GM21717 (cell line): ENCODE measurements around the gene GRIK4.

ENCODE experiments used
- ATAC-seq: cut with Tn5 transposase; IDR thresholded peaks from one replicate; pipeline ENCODE4 v1.9.1; 2021; ENCODE audit warnings: mild to moderate bottlenecking, moderate library complexity; ENCODE audit not compliant: unreplicated experiment

GRIK4 gene

DNA sequence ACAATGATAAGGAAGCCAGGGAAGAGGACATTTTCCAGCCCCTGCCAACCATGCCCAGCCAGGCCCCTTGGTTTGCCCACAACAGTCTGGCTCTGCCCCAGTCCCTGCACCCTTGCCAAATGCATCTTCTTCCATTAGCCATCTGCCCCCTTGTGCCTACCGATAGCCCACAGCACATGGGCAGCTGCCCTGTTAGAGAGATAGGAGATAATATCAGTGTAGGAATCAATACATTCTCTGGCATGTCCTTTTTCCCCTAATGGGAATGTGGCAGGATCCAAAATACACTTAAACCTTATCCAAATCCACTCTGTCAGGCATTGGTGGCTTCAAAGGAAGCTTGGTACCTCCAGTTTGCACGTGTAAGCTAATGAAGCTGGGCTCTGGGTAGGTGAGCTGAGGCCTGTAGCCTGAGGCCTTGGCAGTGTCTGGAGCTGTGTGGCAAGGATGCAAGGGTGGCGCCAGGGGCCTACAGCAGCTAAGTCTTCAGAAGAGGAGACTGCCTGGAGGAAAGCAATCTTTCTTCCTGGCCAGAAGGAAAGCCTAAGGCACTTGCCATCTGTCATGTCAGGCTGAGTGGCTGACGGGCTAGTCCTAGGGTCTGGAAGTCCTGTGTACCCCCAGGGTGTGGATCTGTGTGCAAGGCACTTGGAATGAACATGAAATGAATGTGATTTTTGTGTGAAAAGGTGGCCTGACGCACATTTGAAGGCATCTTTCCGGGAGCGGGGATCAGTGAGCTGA, 348.2 kb downstream of the GRIK4 start:
- ATAC-seq, result no peak

DNA sequence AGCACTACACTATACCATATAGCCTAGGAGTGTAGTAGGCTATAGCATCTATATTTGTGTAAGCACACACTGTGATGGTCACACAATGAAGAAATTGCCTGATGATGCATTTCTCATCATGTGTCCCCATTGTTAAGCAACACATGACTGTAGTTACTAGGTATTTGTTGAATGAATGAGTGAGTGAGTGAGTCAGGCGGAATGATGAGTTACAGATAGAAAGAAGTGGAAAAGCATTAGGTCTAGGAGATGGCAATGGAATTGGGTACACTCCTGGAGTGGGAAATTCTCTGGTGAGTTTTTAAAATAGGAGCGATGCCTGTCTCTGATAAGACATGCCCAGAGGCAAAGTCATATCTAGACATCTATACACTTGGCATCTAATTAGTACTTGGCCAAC, 351.8 kb downstream of the GRIK4 start:
- no peak for ATAC-seq

DNA sequence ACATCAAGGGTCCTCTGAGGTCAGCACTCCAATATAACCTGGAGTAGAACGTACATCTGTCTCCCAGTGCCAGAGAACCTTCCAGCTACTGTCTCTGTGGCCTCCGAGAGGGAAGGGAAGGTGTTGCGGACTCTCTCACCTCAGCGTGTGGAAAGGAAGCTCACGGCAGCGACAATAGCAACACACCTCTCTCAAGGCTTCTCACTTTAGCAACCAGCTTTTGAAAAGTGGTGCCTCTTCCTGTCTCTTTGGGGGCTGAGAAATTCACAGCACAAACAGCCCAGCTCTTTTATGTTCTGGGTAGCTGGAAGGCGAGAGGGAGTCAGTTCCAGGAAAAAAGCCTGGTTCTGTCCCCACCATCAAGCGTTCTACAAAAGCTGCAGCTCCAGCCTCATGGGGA, 355.5 kb downstream of the GRIK4 start:
- no peak for ATAC-seq

DNA sequence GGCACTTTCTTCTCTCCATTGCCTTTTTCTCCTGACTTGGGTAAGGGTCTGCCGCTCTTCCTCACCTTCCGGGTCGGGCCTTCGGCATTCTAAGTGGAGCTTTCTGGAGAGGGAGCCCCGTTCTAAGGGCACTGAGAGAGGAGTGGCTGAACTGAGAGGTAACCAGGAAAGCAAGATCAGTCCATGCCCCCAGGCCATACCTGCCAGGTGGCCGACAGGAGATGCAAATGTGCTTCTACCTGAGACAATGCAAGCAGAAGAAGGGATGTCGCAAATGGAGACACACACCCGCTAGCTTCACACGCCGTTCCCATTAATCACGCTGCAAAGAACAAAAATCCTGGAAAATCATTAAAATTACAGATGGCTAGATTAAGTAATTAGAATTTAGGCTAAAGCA, 356.0 kb downstream of the GRIK4 start:
- ATAC-seq, result no peak

DNA sequence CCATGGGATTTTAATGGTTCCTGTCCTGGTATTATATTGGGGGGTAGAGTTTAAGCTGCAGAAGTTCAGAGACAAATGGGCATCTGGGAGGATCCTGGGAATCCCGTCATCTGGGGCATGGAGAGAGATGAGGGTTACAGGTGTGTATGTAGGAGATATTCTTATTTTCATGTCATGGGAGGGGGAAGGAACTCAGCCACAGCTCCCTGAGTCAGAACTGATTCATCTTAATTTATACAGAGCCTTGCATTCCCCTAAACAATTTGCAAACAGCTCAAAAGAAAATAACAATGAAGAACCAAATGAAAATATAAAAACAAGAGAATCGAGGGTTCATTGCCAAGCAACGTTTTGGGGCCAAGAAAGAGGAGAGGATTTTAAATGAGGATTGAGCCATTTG, 356.4 kb downstream of the GRIK4 start:
- no peak for ATAC-seq

DNA sequence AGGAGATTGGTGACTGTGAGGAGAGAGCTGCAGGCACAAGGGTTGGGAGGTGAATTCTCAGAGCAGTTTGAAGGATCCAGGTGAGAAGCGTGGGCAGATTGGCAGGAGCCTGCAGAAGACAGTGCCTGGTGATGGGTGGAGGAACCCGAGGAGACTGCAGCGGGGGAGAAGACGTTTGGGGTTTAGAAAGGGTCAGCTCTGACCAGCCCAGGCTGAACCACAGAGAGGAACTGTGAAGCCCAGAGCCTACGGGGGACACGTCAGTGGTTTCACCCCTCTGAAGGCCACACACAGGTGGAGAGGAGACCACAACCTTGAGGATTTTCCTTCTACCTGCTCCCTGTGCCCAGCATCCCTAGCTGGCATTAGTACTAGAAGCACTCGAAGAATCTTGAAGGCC, 357.5 kb downstream of the GRIK4 start:
- ATAC-seq, result no peak

DNA sequence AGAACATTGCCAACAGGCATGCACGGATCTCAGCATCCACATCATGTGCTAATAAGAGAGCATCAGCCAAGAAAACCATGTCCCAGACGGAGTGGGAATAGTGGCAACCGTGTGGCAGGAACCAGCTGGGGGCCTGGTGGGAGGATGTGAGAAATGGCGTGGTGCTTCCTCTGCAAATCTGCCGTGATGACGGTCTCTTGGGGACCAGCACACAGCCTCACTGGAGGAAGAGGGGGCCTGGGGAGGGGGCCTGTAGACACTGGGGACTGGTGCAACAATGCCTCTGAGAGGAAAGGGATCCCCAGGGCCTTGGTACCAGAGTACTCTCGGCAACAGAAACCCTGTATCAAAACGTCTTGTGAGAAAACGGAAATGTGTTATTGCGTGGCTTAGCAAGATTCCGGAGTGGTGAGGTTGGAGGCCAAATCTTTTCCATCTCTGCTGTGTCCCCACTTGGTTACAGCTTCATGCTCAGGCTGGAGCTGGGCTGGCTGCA, 358.0 kb downstream of the GRIK4 start:
- ATAC-seq, result no peak

DNA sequence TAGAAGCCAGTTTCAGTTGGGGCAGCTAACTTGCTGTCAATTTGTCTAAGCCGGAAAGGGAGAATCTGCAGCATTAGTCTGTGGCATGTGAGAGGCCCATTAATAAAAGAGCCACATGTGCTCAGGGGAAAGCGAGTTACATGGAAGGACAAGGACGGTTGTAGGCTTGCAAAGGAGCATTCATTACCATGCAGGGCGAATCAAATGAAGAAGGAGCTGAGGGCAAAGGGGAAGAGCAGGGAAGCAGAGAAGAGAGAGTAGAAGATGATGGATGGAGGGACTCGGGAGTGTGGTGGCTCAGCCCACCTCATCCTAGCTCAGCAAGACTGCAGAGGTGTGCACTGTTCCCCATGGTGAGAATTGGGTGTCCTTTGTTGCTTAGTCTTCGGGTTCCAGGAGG, 359.6 kb downstream of the GRIK4 start:
- no peak for ATAC-seq

DNA sequence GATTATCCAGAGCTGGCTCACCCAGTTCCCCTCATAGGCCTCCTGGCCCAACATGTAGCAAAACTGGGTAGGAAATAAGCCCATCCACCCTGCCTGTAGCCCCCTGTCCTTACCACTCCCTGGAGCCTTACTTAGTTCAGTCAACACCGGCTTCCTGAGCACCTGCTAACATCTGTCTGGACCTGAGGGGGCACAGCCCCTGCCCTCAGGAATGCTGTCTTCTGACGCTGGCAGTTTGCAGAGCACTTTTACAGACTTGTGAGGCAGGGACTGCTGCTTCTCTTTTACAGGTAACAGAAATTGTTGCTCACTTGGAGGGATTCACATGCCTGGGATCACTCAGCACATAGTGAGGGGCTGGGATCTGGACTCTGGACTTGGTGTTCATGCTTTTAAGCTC, 360.4 kb downstream of the GRIK4 start:
- no peak for ATAC-seq

DNA sequence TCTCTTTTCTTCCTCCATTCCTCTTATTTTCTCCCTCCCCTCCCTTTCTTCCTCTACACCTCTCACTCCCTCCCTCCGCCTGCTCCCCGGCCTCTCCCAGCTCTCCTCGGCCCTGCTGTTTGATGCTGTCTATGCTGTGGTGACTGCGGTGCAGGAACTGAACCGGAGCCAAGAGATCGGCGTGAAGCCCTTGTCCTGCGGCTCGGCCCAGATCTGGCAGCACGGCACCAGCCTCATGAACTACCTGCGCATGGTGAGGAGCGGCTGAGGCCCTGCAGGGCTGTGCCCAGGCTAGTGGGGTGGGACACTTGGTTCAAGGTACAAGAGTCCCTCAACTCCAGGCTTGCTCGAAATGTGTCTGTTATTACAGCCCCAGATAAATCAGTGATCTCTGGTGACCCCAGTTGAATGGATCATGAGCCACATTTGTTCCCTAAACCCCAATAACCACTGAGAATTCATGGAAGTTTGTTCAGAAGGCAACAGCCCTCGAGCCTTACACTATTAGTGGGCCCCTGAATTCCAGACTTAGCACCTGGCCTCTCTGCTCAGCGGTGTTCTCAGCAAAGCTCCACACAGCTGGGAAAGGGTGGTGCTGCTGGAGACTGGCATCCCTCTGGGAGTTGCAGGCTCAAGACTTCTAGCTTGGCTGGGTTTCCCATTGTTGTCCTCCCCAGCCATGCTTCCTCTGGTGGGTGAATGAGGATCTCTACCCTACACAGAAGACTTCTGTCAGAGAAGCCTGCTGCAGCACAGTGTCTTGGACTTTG, 362.6 kb downstream of the GRIK4 start:
- ATAC-seq, result no peak

DNA sequence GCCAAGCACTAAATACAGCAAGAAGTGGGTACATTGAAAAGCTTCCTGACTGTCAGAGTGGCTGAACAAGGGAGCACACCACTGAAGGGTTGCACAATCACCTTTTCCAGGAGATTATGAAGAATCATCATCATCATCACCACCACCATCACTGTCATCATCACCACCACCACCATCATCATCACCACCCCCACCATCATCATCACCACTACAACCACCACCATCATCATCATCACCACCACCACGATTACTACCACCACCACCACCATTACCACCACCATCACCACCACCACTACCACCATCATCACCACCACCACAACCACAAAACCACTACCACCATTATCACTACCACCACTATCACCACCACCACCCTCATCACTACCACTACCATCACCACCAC, 364.4 kb downstream of the GRIK4 start:
- no peak for ATAC-seq

DNA sequence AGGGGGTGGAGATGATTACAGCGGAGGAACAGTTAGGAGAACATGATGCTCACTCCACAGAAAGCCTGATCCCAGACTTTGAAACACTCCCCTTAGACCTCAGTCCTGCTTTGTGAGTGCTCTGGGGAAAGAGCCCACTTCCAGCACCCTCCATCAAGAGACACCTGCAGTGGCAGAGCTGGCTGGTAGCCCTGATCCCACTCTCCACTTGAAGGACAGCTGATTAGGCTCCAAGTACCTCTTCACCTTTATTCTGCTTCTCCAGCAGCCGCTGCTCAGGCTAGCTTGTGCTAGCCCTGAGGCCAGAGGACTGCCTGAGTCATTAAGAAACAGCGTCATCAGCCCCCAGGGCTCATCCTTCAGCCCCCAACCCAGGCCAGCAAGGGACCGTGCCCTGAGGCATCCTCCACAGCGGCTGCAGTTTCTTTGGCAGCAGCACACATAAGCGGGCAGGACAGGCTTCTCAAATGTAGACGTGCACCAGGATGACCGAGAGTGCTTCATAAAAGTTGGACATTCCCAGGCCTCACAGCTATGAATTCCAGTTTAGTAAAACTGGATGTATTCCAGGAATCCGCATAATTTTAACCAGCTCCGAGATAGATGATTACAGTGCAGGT, 366.3 kb downstream of the GRIK4 start:
- ATAC-seq, result no peak

DNA sequence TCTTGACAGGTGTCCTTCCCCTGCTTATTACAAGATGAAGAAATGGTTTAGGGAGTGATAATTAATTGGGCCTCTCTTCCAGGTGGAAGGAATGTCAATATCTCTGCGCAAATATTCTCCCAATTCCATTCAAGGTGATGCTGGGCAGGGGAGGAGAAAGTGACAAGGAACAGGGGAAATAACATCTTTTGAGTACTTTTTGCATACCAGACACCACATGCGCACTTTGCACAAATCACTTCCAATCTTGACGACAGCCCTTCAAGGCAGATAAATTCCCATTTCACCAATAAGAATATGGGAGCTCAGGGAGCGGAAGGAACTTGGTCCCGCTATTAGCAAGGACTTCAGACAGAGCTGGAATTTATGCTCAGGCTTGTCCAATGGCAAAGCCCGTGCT, 367.2 kb downstream of the GRIK4 start:
- ATAC-seq, result no peak

DNA sequence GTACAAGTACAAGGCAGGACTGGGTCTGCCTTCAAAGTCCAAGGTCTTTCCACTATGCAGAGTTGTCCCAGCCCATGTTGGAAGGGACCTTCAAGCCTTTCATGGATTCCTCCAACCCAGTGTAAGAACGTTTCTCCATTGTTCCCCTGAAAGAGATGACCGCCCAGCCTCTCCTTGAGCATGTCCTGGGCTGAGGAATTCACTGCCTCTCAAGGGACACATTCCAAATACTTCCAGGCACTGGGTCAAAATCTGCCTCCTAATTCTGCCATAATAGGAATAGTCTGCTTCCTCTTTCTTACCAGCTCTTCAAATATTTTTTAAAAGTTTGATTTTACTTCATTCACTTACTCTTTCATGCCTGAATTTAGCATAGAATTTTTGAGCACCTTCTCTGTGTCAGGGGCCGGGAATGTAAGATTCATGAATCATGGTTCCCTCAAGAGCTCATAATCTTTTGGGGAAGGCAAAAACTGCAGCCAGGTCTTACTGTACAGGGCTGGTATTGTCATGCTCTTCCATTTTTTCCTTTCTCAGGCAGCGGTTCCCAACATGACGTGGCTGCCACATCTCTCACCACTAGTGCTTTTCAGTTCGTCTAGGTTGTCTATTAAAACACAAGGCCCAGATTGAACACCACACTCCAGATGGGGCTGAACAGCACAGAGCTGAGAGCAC, 369.1 kb downstream of the GRIK4 start:
- ATAC-seq, result no peak

DNA sequence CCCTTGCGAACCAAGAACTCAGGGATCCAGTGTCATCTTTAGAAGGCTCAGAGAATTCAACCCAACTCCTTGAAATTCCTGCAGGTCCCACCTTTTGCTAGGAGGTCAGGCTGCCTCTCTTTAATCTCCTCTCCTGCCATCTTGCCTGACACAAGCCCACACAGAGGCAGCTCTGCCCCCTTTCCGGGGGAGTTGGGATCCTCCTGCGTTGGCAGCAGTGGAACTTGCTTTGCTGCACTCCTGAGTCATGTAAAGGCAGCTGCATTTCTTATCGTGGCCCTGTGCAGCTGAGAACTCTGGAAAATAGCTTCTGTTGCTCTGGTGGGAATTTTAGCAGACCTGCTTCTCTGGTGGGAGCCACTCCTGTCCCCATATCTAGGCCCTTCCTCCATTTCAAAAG, 370.0 kb downstream of the GRIK4 start:
- ATAC-seq, result no peak

DNA sequence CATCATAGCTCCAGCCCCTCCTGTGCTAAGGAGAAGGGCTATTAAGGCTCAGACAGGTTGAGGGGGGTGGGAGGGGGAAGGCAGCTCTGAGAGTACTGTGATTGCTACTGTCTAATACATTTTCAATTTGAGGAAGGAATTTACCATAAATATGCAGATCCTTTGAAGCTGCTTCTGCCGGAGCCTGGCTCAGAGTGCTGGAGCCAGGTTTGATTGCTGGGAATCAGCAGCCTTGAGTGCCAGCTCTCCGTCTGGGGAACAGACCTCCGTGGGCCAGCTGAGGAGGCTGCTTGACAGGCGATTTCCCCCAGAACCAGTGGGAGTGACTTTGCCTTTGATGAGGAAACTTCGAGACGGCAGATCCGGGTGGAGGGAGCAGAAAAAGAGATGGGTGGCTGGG, 370.6 kb downstream of the GRIK4 start:
- no peak for ATAC-seq

DNA sequence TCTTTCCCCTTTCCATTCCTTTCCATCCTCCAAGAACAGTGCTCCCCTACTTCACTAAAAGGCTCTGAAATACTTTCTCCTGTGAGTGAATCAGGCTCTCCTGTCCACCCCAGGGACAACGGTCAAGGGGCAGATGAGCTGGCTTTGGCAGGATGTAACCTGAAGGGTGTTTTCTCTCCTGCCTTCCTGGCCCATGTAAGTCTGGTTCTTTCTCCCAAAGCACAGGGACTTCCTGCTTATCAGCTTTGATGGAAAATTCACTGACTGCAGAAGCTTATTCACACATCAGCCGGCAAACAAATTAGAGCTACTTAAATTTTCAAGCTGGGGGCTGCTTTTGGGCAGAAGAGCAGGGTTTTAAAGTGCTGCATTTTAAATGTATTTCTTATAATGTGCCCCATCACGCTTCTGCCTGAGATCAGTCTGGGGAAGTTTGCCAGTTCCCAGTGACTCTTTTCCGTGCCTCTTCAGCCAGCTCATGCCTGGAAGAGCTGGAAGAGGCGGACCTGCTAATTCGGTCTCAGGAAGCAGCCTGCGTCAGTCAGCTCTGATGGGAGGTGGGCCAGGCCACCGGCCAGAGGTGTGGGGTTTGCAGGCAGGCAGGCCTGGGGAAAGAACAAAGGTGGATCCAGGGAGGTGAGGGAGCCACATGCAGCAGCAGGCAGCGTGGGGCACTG, 372.0 kb downstream of the GRIK4 start:
- ATAC-seq, result no peak

DNA sequence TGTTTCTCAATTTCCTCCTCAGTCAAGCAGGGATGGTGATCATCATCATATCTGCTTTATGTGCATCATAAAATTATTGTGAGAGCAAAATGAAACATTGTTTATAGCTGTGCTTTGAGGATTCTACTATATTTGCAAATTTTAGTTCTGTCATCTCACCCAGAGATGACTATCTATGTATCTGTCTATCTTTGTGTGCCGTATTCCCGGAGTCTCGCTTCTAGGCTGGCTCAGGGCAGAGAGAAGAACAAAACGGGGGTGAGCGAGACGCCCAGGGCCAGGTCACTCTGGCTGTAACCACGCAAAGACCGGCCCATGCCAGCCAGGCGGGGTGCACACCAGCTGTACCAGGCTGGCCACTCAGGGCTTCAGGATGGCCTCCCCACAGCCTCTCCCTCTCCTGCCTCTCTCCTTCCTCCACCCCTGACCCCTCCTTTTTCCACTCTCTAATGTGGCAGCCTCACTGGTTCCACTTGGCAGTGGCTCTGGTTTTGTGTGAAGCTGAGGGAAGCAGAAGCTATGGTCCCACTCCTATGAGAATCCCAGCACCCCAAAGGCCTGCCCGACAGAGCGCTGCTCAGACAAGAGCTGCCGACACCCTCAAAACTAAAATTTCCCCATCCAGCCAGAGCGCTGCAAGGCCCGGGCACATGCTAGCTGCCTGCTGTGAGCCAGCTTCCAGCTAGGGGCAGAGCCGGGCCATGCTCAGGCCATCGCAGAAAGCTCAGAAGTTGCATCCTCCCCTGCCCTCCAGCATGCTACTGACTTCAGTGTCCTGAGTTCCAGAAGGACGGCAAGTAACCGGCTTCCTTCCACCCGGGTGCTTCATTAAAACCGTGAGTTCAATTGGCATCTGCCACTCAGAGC, 372.8 kb downstream of the GRIK4 start:
- no peak for ATAC-seq

DNA sequence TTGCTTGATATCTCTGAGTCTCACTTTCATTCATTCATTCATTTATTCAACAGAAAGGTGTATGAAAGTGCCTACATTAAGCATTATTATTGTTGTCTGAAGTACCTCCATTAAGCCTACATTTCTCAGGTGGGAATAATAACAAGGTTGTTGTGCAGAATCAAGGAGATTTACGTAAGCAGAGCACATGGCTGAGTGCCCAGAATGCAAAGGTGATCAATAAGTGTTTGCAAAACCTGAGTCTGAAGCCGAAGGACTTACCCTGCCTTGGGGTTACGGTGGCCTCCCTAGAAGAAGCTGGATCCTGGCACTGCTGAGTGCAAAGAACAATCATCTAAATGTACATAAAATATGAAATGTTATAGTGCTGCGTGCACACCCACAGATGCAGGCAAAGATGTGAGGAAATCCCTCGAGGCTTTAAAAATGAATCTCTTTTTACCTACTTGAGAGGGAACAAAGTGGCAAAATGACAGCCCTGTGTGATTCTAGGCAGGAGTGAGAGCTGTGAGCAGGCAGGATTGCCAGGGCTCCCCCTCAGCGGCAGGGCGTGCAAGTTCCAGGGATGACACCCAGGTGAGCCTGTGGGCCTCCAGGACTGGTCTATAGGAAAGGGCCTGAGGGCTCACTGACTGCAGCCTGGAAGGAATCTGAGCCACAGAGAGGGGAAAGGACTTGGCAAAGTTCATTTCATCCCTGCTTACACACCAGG, 379.2 kb downstream of the GRIK4 start:
- no peak for ATAC-seq
